Osteoblast (primary cell): ENCODE measurements around the gene ENO3. TPM values are rescaled to one million over a fixed set of nuclear protein-coding genes. Genes with fewer than 3 reads are reported as not detected.

Source experiments
- DNase-seq: peaks from one replicate; pipeline ENCODE4 v3.0.0; 2011; ENCODE audit warnings: low spot score, mixed read lengths; ENCODE audit not compliant: insufficient read length; ENCODE audit errors: missing footprints
- H2AFZ ChIP-seq: 2 replicates; pipeline ENCODE4 v1.6.0; 2011; ENCODE audit warnings: mild to moderate bottlenecking, low read length
- H3K27ac ChIP-seq: 2 replicates; pipeline ENCODE4 v1.5.1; 2011; ENCODE audit warnings: mild to moderate bottlenecking, low read depth, low read length, moderate library complexity
- H3K27me3 ChIP-seq: 2 replicates; pipeline ENCODE4 v1.6.0; 2012; ENCODE audit warnings: mild to moderate bottlenecking, control low read depth, inconsistent platforms, low read length, moderate library complexity; ENCODE audit not compliant: insufficient read depth
- H3K36me3 ChIP-seq: 2 replicates; pipeline ENCODE4 v1.5.1; 2011; ENCODE audit warnings: mild to moderate bottlenecking, low read length, control low read depth, moderate library complexity; ENCODE audit not compliant: insufficient read depth
- H3K4me1 ChIP-seq: 2 replicates; pipeline ENCODE4 v1.5.1; 2011; ENCODE audit warnings: mild to moderate bottlenecking, low read length, control low read depth, moderate library complexity; ENCODE audit not compliant: insufficient read depth
- H3K4me2 ChIP-seq: 2 replicates; pipeline ENCODE4 v1.6.0; 2011; ENCODE audit warnings: mild to moderate bottlenecking, low read length; ENCODE audit not compliant: insufficient read depth
- H3K4me3 ChIP-seq: fragments of 200-600 bp; sonication (generic); 3 replicates; pipeline ENCODE4 v1.5.1; 2012; ENCODE audit warnings: mild to moderate bottlenecking, low read length, inconsistent platforms; ENCODE audit not compliant: insufficient read depth
- H3K79me2 ChIP-seq: 2 replicates; pipeline ENCODE4 v1.6.0; 2012; ENCODE audit warnings: mild to moderate bottlenecking, low read length, control low read depth, inconsistent platforms; ENCODE audit not compliant: insufficient read depth
- H3K9me3 ChIP-seq: 2 replicates; pipeline ENCODE4 v1.5.1; 2011; ENCODE audit warnings: low read depth, low read length, control low read depth
- H4K20me1 ChIP-seq: 2 replicates; pipeline ENCODE4 v1.6.0; 2012; ENCODE audit warnings: mild to moderate bottlenecking, low read length, control low read depth; ENCODE audit not compliant: insufficient read depth
- CTCF ChIP-seq: IDR thresholded peaks from 2 replicates; pipeline ENCODE4 v1.5.1; 2011; ENCODE audit warnings: mild to moderate bottlenecking, low read depth, low read length, moderate library complexity; ENCODE audit errors: extremely low read depth
- total RNA-seq: library from RNA; depleted of rRNA; stranded (reverse); fragments of >200 nt; gene quantifications from 2 replicates; pipeline ENCODE4 v1.2.3, GENCODE V29; 2012

The ENO3 gene
- total RNA-seq, 1 donor = 2.9 TPM

DNA sequence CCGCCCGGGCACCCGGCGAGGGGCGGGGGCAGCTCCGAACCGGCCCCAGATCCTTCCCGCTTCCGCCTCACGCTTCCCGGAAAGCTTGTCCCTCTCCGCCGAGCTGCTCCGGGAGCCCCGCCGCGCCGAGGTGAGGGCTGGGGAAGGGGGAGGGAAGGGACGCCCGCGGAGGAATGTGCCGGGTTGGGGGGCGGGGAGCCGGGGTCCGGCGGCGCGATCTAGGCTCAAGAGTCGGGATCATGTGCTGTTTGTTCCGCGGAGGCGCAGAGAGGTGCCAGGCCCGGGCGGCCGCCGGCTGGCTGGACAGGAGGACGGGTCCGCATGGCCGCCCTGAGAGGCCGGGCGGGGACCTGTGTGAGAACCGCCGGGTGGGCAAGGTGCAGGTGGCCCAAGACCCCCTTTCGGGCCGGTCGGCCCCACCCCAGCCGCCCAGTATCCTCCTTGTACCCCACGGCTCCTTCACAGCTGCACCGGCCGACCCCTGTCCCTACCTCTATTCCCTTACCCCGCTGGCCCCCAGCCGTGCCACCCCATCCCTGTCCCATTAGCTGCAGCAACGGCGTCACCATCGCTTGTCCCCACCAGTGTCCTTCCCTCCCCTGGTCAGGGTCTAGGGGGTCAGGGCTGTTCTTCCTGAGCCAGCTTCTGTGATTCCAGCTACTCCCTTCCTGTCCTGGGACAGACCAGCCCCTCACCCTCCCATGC is 47.3 kb downstream of the ENO3 start:
- Histone ChIP-seq H3K27ac (peak overlapping the region; percentile 41), H2AFZ (peak overlapping the region; percentile 59), H3K4me1 (peaks cover 24% of the 10 kb centered on the region), H3K79me2 (peaks cover 31% of the 10 kb centered on the region), H3K36me3 (peaks cover 22% of the 10 kb centered on the region), H4K20me1 (peaks cover 24% of the 10 kb centered on the region), H3K4me3 (peak overlapping the region; percentile 96), H3K27me3 (no peaks in the 10 kb centered on the region), H3K4me2 (peak overlapping the region; percentile 94), H3K9me3 (no peaks in the 10 kb centered on the region)
- TF ChIP-seq CTCF = no peak
- DNase-seq = peak; percentile 91

DNA sequence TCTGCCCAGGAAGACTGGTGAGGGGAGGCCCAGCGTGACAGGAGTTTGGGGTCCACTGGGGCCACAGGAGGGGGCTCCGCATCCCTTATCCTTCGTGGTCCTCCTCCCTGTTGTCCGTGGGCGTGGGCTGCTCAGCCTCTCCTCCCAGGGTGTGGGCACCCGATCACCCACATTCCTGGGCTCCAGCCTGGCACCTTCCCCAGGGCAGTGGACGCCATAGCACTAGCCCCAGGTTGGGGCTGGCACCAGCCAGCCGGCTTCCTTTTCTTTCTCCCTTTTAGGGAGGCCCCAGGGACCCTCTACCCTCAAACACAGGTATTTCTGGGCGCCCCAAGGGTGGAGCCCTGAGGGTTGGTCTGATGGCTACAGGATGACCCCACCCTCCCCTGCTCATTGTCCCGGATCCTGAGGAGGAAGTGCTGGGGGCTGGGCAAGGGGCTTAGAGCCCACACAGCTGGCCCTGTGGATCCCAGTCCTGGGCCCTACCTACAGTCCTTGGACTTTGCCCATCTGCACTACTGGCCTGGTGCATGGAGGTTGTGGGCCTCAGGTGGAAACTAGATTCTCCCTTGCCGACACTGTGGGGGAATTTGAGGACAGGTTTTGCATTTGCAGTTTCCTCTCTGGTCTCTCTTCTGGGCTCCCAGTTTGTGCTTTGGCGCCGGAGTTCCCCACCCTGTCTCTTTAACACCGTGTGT is 48.0 kb downstream of the ENO3 start:
- peak overlapping the region; percentile 96 for H3K4me3 ChIP-seq
- DNase-seq = peak; percentile 87
- H3K27ac ChIP-seq = peak overlapping the region; percentile 41
- peak overlapping the region; percentile 94 for H3K4me2 ChIP-seq
- peaks cover 24% of the 10 kb centered on the region for H4K20me1 ChIP-seq
- H3K4me1 ChIP-seq = peaks cover 24% of the 10 kb centered on the region
- H3K27me3 ChIP-seq = no peaks in the 10 kb centered on the region
- H2AFZ ChIP-seq = peak overlapping the region; percentile 59
- TF ChIP-seq CTCF = no peak
- H3K9me3 ChIP-seq = no peaks in the 10 kb centered on the region
- H3K79me2 ChIP-seq = peaks cover 31% of the 10 kb centered on the region
- peaks cover 25% of the 10 kb centered on the region for H3K36me3 ChIP-seq

- TF ChIP-seq CTCF = no peak
- no peaks in the 10 kb centered on the region for H3K27me3 ChIP-seq
- DNase-seq = peak; percentile 79
- peaks cover 32% of the 10 kb centered on the region for H3K36me3 ChIP-seq
- peaks cover 24% of the 10 kb centered on the region for H3K4me1 ChIP-seq
- H4K20me1 ChIP-seq = peaks cover 24% of the 10 kb centered on the region
- peaks cover 31% of the 10 kb centered on the region for H3K79me2 ChIP-seq
- H3K27ac ChIP-seq = no peak overlapping the region
- H3K4me3 ChIP-seq = peak overlapping the region; percentile 96
- no peaks in the 10 kb centered on the region for H3K9me3 ChIP-seq
- peak overlapping the region; percentile 94 for H3K4me2 ChIP-seq
- H2AFZ ChIP-seq = no peak overlapping the region
These were observed 48.6 kb downstream of the ENO3 start for GRCh38 chr17:4999430-5000093.

GRCh38 chr17:5000237-5000639 is 49.3 kb downstream of the ENO3 start:
- Histone ChIP-seq H4K20me1 (peaks cover 24% of the 10 kb centered on the region), H3K36me3 (peaks cover 39% of the 10 kb centered on the region), H3K4me3 (peak overlapping the region; percentile 16), H3K79me2 (peaks cover 31% of the 10 kb centered on the region), H3K9me3 (no peaks in the 10 kb centered on the region), H3K4me1 (peaks cover 24% of the 10 kb centered on the region), H3K4me2 (peak overlapping the region; percentile 94), H2AFZ (no peak overlapping the region), H3K27me3 (no peaks in the 10 kb centered on the region), H3K27ac (no peak overlapping the region)
- TF ChIP-seq CTCF = no peak
- DNase-seq = peak; percentile 85
